Gastrocnemius medialis (tissue), 4 donors: ENCODE results near the gene KIRREL1. TPM values are rescaled to one million over a fixed set of nuclear protein-coding genes. Genes with fewer than 3 reads are reported as not detected.
A peak's percentile ranks its signal among the peaks of the same experiment; 100 is the strongest.

Source experiments
- ATAC-seq, 2 donors: fragments of 150-250 bp; one replicate each; pipeline ENCODE4 v1.9.1; 2016
- DNase-seq, 2 donors: peaks; one replicate each; pipeline ENCODE4 v3.0.0-alpha.2; 2019
- H3K27ac ChIP-seq, 4 donors: fragments of 200-600 bp; sonication (generic); 1 replicate in 1 of 4; 2 replicates in 3 of 4; pipeline ENCODE4 v1.5.1; 2016 to 2018; ENCODE audit warnings: mild to moderate bottlenecking in 2 of 4, moderate library complexity in 1 of 4
- H3K27me3 ChIP-seq, 3 donors: fragments of 200-600 bp; sonication (generic) in 2 of 3; 1 replicate in 1 of 3; 2 replicates in 2 of 3; pipeline versions ENCODE4 v1.5.1 to v1.6.0; 2016 to 2019; ENCODE audit warnings: mild to moderate bottlenecking in 1 of 3, moderate library complexity in 1 of 3
- H3K36me3 ChIP-seq, 2 donors: fragments of 200-600 bp; sonication (generic) in 1 of 2; one replicate each; pipeline ENCODE4 v1.5.1; 2017 to 2018
- H3K4me1 ChIP-seq, 2 donors: fragments of 200-600 bp; sonication (generic) in 1 of 2; one replicate each; pipeline ENCODE4 v1.5.1; 2016 to 2017; ENCODE audit warnings: mild to moderate bottlenecking in 2 of 2
- H3K4me3 ChIP-seq, 4 donors: fragments of 200-600 bp; sonication (generic) in 3 of 4; 1 replicate in 1 of 4; 2 replicates in 3 of 4; pipeline ENCODE4 v1.5.1; 2016 to 2019; ENCODE audit warnings: mild to moderate bottlenecking in 2 of 4
- H3K9me3 ChIP-seq, 3 donors: fragments of 200-600 bp; sonication (generic) in 2 of 3; 1 replicate in 1 of 3; 2 replicates in 2 of 3; pipeline ENCODE4 v1.5.1; 2016 to 2019
- POLR2A ChIP-seq, 2 donors: fragments of 450-650 bp; IDR thresholded peaks; one replicate each; pipeline ENCODE4 v1.6.1; 2017; ENCODE audit warnings: antibody characterized with exemption in 2 of 2, mild to moderate bottlenecking in 2 of 2, moderate library complexity in 2 of 2
- in situ Hi-C, 4 donors: fragments of 200-750 bp; cut with MboI; loops; one replicate each; pipeline versions ENCODE4 v1.15.0 to v1.8.0; 2017; ENCODE audit warnings: low sequenced_read_pairs in 4 of 4
- intact Hi-C: fragments of 100-400 bp; cut with DNase I; formaldehyde crosslinking; loops from one replicate; pipeline ENCODE4 v1.15.1; 2023; ENCODE audit warnings: low total_unique reads
- total RNA-seq, 4 donors: library from RNA; depleted of rRNA; stranded (reverse); fragments of >200 nt; gene quantifications; one replicate each; pipeline versions ENCODE4 v1.1.0 to v1.2.3, GENCODE V29; 2016
- TF ChIP-seq, protein P1 (sequence below), 5 experiments: fragments of 450-650 bp in 3 of 5; fragments of 200-600 bp in 2 of 5; sonication (generic) in 2 of 5; IDR thresholded peaks in 4 of 5; conservative IDR thresholded peaks in 1 of 5; 1 replicate in 4 of 5; 2 replicates in 1 of 5; pipeline ENCODE4 v1.5.1; 2016 to 2019; ENCODE audit warnings: antibody characterized with exemption in 5 of 5, mild to moderate bottlenecking in 3 of 5, moderate library complexity in 3 of 5

The KIRREL1 gene
- total RNA-seq, 4 donors from 2014 or later: 2.8 to 15.1 (median 6.6) TPM

- TF ChIP-seq, protein P1, sequence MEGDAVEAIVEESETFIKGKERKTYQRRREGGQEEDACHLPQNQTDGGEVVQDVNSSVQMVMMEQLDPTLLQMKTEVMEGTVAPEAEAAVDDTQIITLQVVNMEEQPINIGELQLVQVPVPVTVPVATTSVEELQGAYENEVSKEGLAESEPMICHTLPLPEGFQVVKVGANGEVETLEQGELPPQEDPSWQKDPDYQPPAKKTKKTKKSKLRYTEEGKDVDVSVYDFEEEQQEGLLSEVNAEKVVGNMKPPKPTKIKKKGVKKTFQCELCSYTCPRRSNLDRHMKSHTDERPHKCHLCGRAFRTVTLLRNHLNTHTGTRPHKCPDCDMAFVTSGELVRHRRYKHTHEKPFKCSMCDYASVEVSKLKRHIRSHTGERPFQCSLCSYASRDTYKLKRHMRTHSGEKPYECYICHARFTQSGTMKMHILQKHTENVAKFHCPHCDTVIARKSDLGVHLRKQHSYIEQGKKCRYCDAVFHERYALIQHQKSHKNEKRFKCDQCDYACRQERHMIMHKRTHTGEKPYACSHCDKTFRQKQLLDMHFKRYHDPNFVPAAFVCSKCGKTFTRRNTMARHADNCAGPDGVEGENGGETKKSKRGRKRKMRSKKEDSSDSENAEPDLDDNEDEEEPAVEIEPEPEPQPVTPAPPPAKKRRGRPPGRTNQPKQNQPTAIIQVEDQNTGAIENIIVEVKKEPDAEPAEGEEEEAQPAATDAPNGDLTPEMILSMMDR (IDR thresholded peaks at IDR 0.05 in 4 of 5, conservative IDR thresholded peaks at IDR 0.05 in 1 of 5): peak in 1 of 5 experiments; percentile 32
- no peak for TF ChIP-seq POLR2A (IDR thresholded peaks at IDR 0.05)
- in situ Hi-C loops: loop anchor here in 1 of 4 donors (25.0 kb wide), 1 partner anchor 526 kb away; the partner anchor contains the start of gene FCRL4
- H3K27me3 ChIP-seq: peaks cover 0 to 20% (median 3%) of the 10 kb centered on the region in 3 donors
- H3K36me3 ChIP-seq: no peaks in the 10 kb centered on the region
- ATAC-seq (no peak), DNase-seq (no peak)
- intact Hi-C loops: no loop called here
- H3K4me3 ChIP-seq: peak overlapping the region; percentile 36 to 60 (median 46)
- no peak overlapping the region for H3K27ac ChIP-seq
- H3K9me3 ChIP-seq: no peaks in the 10 kb centered on the region
- no peaks in the 10 kb centered on the region for H3K4me1 ChIP-seq
Measured at GRCh38 chr1:158112994-158113758, 119.7 kb downstream of the KIRREL1 start.

DNA sequence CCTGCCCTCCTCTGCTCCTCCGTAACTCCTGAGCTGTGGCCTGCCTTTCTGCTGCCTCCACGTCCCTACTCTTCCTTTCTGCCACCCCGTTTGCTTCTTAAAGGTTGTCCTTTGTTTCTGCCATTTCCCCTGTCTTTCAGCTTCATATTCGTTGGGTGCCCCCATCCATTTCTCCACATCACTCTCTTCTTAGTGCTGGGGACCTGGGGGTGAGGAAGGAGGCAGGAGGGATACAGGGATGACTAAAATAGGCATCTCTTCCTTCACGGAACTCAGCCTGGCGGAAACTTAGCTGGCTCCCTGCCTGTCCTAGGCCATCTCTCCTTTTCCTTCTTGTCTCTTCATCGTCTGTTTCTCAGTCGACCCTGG is 120.3 kb downstream of the KIRREL1 start:
- Histone ChIP-seq H3K4me3 (peak overlapping the region; percentile 36 to 60 (median 46)), H3K27ac (no peak overlapping the region), H3K36me3 (no peaks in the 10 kb centered on the region), H3K27me3 (peaks cover 0 to 20% (median 3%) of the 10 kb centered on the region in 3 donors), H3K9me3 (no peaks in the 10 kb centered on the region), H3K4me1 (no peaks in the 10 kb centered on the region)
- no peak for TF ChIP-seq POLR2A (IDR thresholded peaks at IDR 0.05)
- TF ChIP-seq, protein P1 (IDR thresholded peaks at IDR 0.05 in 4 of 5, conservative IDR thresholded peaks at IDR 0.05 in 1 of 5): no peak
- no peak for DNase-seq
- in situ Hi-C loops (loop anchor here in 1 of 4 donors (25.0 kb wide), 1 partner anchor 526 kb away; the partner anchor contains the start of gene FCRL4), intact Hi-C loops (no loop called here)
- ATAC-seq: no peak

DNA sequence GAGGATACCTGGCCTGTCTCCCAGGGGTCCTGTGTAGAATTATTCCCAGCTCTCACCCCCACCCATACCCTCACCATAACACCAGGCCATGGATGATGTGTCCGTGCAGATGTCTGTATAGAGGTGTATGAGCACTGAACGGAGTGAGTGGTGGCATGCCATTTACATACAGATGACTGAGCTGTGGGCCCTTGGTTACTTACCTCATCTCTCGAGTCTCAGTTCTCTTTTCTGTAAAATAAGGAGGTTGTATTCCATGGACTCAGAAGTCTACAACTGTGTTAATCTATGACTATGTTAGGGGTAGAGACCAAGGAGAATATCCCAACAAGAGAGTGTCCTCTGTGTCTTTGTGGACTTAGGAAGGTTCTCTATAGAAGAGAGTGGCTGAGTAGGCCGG is 121.7 kb downstream of the KIRREL1 start:
- TF ChIP-seq, protein P1 (IDR thresholded peaks at IDR 0.05 in 4 of 5, conservative IDR thresholded peaks at IDR 0.05 in 1 of 5): no peak
- TF ChIP-seq POLR2A (IDR thresholded peaks at IDR 0.05): no peak
- Histone ChIP-seq H3K4me1 (no peaks in the 10 kb centered on the region), H3K9me3 (no peaks in the 10 kb centered on the region), H3K27me3 (peaks cover 0 to 24% (median 3%) of the 10 kb centered on the region in 3 donors), H3K4me3 (no peak overlapping the region), H3K27ac (no peak overlapping the region), H3K36me3 (no peaks in the 10 kb centered on the region)
- in situ Hi-C loops: loop anchor here in 1 of 4 donors (25.0 kb wide), 1 partner anchor 528 kb away; the partner anchor contains the start of gene FCRL4
- DNase-seq (no peak), ATAC-seq (no peak)
- intact Hi-C loops: no loop called here

GRCh38 chr1:158116311-158117167 is 123.1 kb downstream of the KIRREL1 start:
- in situ Hi-C loops (loop anchor here in 1 of 4 donors (25.0 kb wide), 1 partner anchor 529 kb away; the partner anchor contains the start of gene FCRL4), intact Hi-C loops (no loop called here)
- Histone ChIP-seq H3K27ac (no peak overlapping the region), H3K4me1 (no peaks in the 10 kb centered on the region), H3K27me3 (peaks cover 0 to 24% (median 3%) of the 10 kb centered on the region in 3 donors), H3K9me3 (no peaks in the 10 kb centered on the region), H3K36me3 (no peaks in the 10 kb centered on the region), H3K4me3 (no peak overlapping the region)
- ATAC-seq (no peak), DNase-seq (no peak)
- TF ChIP-seq, protein P1 (IDR thresholded peaks at IDR 0.05 in 4 of 5, conservative IDR thresholded peaks at IDR 0.05 in 1 of 5): no peak
- TF ChIP-seq POLR2A (IDR thresholded peaks at IDR 0.05): no peak
